NCI-H748 (cell line): ENCODE data around the gene HECW1.
"Not testable (repeated sequence)": the region's sequence is repeated elsewhere in the genome, so short reads cannot be mapped to it uniquely, and the experiment has no call there.

Experiments
- DNase-seq: peaks from one replicate; lab custom pipeline; 2025; ENCODE audit not compliant: unreplicated experiment; lab: John Stamatoyannopoulos, UW

Gene HECW1

GRCh38 chr7:43460733-43461348 is 348.4 kb downstream of the HECW1 start:
- no peak for DNase-seq

GRCh38 chr7:43461349-43462024 is 349.0 kb downstream of the HECW1 start:
- no peak for DNase-seq

DNA sequence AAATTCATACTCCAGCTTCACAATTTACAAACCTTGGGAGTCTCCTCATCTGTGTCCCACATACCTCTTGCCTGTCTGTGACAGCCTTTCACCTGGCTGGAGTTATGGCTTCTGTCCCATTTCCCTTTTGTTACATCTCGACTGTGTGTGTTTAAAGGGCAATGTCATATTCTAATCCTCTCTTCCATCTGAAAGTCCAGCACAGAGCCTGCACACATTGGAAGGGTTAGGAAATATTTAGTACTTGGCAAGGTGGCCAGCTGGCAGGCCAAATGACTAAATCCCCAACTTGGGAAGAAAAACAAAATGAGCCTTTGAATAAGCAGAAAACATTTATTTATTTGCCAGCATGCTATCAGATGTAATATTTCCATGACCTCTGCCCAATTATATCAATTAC is 350.4 kb downstream of the HECW1 start:
- no peak for DNase-seq

DNA sequence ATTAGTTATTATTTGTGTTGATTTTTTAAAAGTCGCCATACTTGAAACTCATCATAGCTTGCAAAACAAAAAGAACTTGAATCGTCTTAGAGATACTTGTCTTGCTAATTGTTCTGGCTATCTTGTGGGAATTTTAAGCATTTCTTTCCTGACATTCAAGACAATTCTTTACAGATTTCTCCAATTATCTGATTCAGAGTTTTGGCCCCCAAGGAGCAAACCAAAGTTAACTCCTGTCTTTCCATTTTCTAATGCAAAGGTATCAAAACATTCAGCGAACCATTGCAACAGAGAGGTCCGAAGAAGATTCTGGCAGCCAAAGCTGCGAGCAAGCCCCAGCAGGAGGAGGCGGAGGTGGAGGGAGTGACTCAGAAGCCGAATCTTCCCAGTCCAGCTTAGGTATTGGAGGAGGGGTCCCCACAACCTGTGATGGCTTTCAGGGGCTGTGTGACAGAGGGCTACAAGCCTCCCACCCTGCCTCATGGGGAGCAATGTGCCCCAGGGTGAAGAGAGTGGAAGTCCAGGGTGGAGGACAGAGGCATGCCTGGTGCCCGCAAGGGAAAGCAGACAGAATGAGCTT is 351.0 kb downstream of the HECW1 start:
- no peak for DNase-seq

DNA sequence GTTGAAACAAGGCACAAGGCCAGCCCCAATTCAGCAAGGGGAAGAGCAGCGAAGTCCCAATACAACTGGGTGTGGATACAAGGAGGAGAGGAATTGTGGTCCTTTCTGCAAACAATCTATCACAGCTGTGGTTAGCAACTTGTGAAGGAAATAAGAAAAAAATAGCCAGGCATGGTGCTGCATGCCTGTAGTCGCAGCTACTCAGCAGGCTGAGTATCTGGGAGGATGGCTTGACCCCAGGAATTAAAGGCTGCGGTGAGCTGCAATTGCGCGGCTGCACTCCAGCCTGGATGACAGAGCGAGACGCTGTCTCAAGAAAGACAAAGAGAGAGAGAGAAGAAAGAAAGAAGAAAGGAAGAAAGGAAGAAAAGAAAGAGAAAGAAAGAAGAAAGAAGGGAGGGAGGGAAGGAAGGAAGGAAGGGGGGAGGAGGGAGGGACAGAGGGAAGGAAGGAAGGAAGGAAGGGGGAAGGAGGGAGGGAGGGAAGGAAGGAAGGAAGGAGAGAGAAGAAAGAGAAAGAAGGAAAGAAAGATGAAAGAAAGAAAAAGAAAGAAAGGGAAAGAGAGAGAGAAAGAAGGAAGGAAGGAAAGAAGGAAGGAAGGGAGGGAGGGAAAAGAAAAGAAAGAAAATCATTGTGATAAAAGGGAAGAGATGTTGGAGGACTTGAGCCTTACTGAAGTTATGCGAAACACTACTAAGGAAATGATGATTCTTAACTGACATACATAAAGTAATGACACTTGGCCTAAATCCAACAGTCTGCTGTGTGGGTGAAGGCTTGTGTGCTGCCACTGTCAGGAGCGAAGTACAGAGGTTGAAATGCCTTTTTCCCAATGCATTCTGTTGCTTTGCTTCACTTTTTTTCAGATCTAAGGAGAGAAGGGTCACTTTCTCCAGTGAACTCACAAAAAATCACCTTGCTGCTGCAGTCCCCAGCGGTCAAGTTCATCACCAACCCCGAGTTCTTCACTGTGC is 353.4 kb downstream of the HECW1 start:
- no peak for DNase-seq

DNA sequence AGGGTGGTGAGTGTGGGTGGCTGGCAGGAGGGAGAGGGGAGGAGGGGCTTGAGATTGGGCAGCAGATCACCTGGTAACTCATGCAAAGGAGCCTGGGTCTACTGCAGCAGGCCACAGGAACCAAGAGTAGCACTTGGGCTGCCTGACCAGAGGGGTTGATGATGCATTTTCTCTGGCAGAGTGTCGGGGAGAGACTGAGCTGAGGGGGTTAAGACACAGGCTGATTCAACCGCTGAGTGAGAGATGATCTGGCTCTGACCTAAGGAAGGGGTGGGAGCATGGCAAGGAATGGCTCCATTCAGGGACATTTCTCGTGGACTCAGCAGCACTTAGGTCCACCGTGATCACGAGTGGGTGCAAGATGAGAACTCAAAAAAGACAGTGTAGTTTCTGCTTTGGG is 355.0 kb downstream of the HECW1 start:
- no peak for DNase-seq

DNA sequence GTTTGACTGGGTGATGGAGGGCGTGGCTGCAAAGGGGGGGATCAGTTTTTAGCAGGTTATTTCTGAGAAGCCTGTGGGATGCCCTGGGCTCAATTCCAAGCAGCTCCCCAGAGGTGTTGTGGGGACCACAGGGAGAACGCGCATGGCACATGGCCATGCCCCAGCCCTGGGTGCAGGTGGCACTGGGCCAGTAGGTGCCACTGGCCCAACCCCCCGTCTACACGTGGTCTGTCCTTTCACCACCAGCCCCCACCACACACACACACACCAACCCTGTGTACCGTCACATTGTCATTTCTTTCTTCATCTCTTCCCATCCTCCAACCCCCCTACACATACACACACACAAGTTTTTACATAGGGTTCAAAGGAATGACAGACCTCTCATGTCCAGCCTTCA is 355.4 kb downstream of the HECW1 start:
- DNase-seq, result no peak

GRCh38 chr7:43469051-43469450 is 356.6 kb downstream of the HECW1 start:
- no peak for DNase-seq

- no peak for DNase-seq
Measured at GRCh38 chr7:43470110-43470509, 357.7 kb downstream of the HECW1 start.

DNA sequence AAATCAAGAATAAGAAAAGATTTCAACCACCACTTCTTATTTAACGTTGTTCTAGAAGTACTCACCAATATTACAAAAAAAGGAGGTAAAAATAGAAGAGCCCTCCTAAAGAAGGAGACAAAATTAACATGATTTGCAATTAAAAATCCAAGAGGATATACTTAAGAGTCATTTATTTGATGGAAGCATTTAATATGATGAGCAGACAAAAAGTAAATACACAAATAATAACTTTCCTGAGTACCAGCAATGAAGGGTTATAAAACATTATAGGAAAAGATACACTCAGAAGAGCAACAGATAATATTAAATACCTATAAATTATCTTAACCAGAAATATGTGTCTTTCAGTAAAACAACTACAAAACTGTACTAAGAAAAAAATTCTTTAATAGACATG is 363.5 kb downstream of the HECW1 start:
- DNase-seq, result no peak

GRCh38 chr7:43476896-43477295 is 364.4 kb downstream of the HECW1 start:
- no peak for DNase-seq

DNA sequence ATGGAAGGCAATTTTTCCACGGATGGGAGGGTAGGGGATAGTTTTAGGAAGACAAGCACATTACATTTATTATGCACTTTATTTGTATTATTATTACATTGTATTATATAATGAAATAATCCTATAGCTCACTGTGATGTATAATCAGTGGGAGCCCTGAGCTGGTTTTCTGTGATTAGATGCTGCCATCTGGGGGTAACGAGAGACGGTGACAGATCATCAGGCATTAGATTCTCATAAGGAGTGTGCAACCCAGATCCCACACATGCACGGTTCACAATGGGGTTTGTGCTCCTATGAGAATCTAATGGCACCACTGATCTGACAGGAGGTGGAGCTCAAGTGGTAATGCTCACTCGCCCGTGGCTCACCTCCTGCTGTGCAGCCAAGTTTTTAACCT is 366.6 kb downstream of the HECW1 start:
- no peak for DNase-seq

- no peak for DNase-seq
Measured at GRCh38 chr7:43479543-43479942, 367.1 kb downstream of the HECW1 start.

GRCh38 chr7:43480581-43480980 is 368.1 kb downstream of the HECW1 start:
- no peak for DNase-seq

- DNase-seq, result no peak
Measured at GRCh38 chr7:43481902-43482678, 369.6 kb downstream of the HECW1 start.

GRCh38 chr7:43482679-43483252 is 370.3 kb downstream of the HECW1 start:
- no peak for DNase-seq

- DNase-seq, result no peak
Measured at GRCh38 chr7:43484678-43485395, 372.4 kb downstream of the HECW1 start.

DNA sequence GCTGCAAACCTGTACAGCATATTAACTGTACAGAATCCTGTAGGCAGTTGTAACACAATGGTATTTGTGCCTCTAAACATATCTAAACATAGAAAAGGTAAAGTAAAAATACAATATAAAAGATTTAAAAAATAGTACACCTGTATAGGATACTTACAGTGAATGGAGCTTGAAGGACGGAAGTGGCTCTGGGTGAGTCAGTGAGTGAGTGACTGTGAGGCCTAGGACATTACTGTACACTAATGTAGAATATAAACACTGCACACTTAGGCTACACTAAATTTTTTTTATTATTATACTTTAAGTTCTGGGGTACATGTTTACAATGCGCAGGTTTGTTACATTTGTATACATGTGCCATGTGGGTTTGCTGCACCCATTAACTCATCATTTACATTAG is 373.1 kb downstream of the HECW1 start:
- no peak for DNase-seq

DNA sequence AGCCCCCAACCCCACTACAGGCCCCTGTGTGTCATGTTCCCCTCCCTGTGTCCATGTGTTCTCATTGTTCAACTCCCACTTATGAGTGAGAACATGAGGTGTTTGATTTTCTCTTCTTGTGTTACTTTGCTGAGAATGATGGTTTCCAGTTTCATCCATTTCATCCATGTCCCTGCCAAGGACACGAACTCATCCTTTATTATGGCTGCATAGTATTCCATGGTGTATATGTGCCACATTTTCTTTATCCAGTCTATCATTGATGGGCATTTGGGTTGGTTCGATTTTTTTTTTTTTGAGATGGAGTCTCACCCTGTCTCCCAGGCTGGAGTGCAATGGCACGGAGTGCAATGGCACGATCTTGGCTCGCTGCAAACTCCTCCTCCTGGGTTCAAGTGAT is 373.6 kb downstream of the HECW1 start:
- DNase-seq, result not testable (repeated sequence)

- DNase-seq, result no peak
Measured at GRCh38 chr7:43486634-43487033, 374.2 kb downstream of the HECW1 start.
